Neutrophil (primary cell): ENCODE measurements around the gene MRPS22.

Experiments used
- H3K27ac ChIP-seq: fragments of 200-600 bp; sonication (generic); 2 replicates; pipeline ENCODE4 v1.5.1; 2016; ENCODE audit warnings: mild to moderate bottlenecking, moderate library complexity
- H3K27me3 ChIP-seq: fragments of 200-600 bp; sonication (generic); 2 replicates; pipeline ENCODE4 v1.6.0; 2016; ENCODE audit warnings: mild to moderate bottlenecking
- H3K36me3 ChIP-seq: fragments of 200-600 bp; sonication (generic); 2 replicates; pipeline ENCODE4 v1.5.1; 2017
- H3K4me1 ChIP-seq, 2 experiments: fragments of 200-600 bp in 1 of 2; sonication (generic) in 1 of 2; 1 replicate in 1 of 2; 2 replicates in 1 of 2; pipeline versions ENCODE4 v1.5.1 to v1.6.1; 2013 to 2016; ENCODE audit warnings: low read depth in 1 of 2, low read length in 1 of 2, mild to moderate bottlenecking in 1 of 2, moderate library complexity in 1 of 2; ENCODE audit not compliant: control insufficient read depth in 1 of 2, insufficient read depth in 1 of 2
- H3K4me3 ChIP-seq, 2 experiments: fragments of 200-600 bp in 1 of 2; sonication (generic) in 1 of 2; 1 replicate in 1 of 2; 2 replicates in 1 of 2; pipeline ENCODE4 v1.5.1; 2013 to 2016; ENCODE audit warnings: low read depth in 1 of 2, low read length in 1 of 2, mild to moderate bottlenecking in 1 of 2, moderate library complexity in 1 of 2
- H3K9me3 ChIP-seq: fragments of 200-600 bp; sonication (generic); 2 replicates; pipeline ENCODE4 v1.5.1; 2016
- CTCF ChIP-seq: fragments of 200-600 bp; sonication (generic); IDR thresholded peaks from 2 replicates; pipeline ENCODE4 v1.5.1; 2016; ENCODE audit warnings: antibody characterized with exemption

Gene MRPS22

GRCh38 chr3:139312959-139313358 is 30.9 kb upstream of the MRPS22 start:
- Histone ChIP-seq H3K4me3 (no peak overlapping the region), H3K36me3 (no peaks in the 10 kb centered on the region), H3K4me1 (no peaks in the 10 kb centered on the region), H3K9me3 (no peaks in the 10 kb centered on the region), H3K27ac (no peak overlapping the region), H3K27me3 (peaks cover 31% of the 10 kb centered on the region)
- no peak for TF ChIP-seq CTCF

- TF ChIP-seq CTCF, result no peak
- H3K4me1 ChIP-seq, result no peaks in the 10 kb centered on the region
- peaks cover 36% of the 10 kb centered on the region for H3K27me3 ChIP-seq
- no peaks in the 10 kb centered on the region for H3K36me3 ChIP-seq
- no peaks in the 10 kb centered on the region for H3K9me3 ChIP-seq
- H3K4me3 ChIP-seq, result no peak overlapping the region
- no peak overlapping the region for H3K27ac ChIP-seq
These were observed 29.9 kb upstream of the MRPS22 start for GRCh38 chr3:139313921-139314320.

- H3K4me1 ChIP-seq, result no peaks in the 10 kb centered on the region
- no peaks in the 10 kb centered on the region for H3K9me3 ChIP-seq
- no peak overlapping the region for H3K4me3 ChIP-seq
- H3K27me3 ChIP-seq, result peaks cover 52% of the 10 kb centered on the region
- TF ChIP-seq CTCF, result no peak
- H3K27ac ChIP-seq, result no peak overlapping the region
- no peaks in the 10 kb centered on the region for H3K36me3 ChIP-seq
These were observed 26.6 kb upstream of the MRPS22 start for GRCh38 chr3:139317215-139317614.

- no peak for TF ChIP-seq CTCF
- Histone ChIP-seq H3K4me3 (no peak overlapping the region), H3K4me1 (no peaks in the 10 kb centered on the region), H3K9me3 (no peaks in the 10 kb centered on the region), H3K36me3 (no peaks in the 10 kb centered on the region), H3K27me3 (peaks cover 52% of the 10 kb centered on the region), H3K27ac (no peak overlapping the region)
These were observed 26.0 kb upstream of the MRPS22 start for GRCh38 chr3:139317660-139318430.

GRCh38 chr3:139318431-139318816 is 25.4 kb upstream of the MRPS22 start:
- Histone ChIP-seq H3K4me3 (no peak overlapping the region), H3K36me3 (no peaks in the 10 kb centered on the region), H3K27ac (no peak overlapping the region), H3K4me1 (no peaks in the 10 kb centered on the region), H3K9me3 (no peaks in the 10 kb centered on the region), H3K27me3 (peaks cover 52% of the 10 kb centered on the region)
- no peak for TF ChIP-seq CTCF
